NCI-H748 treated with DMSO at 0.1 percent for 48 hours (cell line): ENCODE results near the gene TMEM150B.
A peak's percentile ranks its signal among the peaks of the same experiment; 100 is the strongest.

Experiments used
- DNase-seq: peaks from one replicate; lab custom pipeline; 2025; lab: John Stamatoyannopoulos, UW

The TMEM150B gene, protein sequence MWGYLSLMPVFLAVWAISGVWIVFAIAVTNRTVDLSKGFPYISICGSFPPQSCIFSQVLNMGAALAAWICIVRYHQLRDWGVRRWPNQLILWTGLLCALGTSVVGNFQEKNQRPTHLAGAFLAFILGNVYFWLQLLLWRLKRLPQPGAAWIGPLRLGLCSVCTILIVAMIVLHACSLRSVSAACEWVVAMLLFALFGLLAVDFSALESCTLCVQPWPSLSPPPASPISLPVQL

DNA sequence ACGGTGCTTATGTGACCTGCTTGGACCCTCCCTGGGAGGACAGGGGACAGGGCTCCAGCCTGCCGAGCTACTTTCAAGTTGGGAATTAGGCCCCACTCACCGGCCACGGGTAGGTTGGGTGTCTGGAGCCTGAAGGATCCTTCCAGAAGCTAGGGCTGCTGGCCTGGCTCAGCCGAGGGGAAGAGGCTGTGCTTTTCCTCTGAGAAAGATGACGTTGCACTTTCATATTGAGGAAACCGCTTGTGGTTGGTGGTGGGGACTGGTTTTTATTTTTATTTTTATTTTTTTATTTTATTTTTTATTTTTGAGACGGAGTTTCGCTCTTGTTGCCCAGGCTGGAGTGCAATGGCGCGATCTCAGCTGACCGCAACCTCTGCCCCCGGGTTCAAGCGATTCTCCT lies at the start of gene TMEM150B:
TSS of gene TMEM150B (minus strand) at position 170 of the 400 bp plus-strand sequence. CDS start 4,305 bp downstream, outside the sequence.
- DNase-seq = no peak

DNA sequence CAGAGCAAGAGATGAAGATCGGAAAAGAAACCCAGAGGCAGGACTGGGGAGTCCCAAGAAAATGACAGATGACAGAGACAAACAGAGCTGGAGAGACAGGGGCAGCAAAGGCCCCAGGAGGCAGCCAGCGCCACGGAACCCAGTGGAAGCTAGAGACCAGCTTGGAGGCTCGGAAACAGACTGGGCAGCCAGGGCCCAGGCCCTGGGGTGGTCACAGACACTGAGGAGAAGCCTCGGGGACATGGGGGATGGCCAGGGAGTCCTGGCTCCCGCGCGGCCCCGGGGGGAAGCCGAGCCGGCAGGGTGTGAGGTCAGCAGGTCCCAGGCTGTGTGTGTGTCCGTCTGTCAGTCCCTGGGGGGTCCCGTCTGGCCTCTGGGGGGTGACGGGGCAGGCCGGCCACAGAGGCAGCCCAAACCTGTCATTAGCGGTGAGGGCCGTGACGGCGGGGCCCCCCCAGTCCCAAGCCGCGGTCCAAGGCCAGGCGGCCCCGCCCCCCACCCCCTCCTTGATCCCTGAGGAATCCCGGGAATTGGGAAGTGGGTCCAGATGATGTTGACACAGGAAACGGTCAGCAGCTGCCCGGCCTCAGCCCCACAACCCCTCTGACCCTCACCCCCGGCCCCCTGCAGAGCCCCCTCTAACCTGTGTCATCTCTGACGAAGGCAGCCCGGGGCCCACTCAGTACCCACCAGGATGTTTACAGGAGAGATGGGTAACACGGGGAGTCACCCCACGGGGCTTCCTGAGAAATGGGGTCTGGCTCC lies 49.0 kb upstream of the TMEM150B start:
- DNase-seq = no peak

DNA sequence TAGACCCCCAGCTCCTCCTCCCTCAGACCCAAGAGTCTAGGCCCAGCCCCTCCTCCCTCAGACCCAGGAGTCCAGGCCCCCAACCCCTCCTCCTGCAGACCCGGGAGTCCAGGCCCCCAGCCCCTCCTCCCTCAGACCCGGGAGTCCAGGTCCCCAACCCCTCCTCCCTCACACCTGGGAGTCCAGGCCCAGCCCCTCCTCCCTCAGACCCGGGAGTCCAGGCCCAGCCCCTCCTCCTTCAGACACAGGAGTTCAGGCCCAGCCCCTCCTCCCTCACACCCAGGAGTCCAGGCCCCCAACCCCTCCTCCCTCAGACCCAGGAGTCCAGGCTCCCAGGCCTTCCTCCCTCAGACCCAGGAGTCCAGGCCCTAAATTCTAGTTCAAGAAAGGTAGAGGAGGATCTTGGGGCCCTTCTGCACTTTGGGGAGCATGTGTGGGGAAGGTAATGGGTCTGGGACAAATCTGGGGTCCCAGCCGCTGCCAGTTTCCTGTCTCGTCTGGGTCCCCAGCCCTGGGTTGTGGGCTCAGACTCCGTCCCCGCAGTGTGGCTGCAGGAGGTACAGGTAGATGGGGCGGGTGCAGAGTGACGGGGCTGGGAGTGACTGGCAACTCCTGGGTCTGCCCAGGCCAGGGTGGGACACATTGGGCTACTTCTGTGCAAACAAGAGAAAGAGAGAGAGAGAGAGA lies 48.3 kb upstream of the TMEM150B start:
- no peak for DNase-seq

DNA sequence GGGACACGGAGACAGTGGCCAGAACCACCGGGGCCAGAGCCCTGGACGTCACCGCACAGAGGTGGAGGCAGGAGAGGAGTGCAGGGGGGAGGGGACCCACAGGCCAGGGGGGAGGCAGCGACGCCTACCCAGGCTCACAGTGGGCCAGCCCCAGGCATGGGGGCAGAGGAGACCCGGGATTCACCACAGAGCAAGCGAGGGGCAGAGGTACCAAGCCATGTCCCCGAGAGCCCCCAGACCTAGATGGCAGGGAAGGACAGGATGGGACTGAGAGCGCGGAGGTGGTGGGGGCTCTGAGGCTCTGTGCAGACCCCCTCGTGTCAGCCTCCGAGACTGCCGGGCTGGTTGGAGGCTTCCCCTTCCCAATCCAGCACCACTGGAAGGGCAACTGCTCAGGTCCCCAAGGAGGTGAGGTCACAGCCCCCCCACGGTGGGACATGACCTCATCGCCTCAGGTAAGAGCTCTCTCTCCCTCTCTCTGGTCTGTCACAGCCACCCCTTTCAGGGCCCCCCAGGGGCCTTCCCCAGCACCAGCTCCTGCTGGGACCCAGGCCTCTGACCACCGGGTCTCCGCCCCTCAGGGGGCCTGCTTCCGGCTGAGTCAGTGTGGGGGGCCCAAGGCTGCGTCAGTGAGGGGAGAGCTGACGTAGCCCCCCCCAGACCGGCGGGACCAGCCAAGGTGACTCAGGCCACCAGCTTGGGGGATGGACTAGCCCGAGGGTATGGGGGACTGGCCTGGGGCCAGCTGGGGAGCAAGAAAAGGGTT lies 47.4 kb upstream of the TMEM150B start:
- no peak for DNase-seq

DNA sequence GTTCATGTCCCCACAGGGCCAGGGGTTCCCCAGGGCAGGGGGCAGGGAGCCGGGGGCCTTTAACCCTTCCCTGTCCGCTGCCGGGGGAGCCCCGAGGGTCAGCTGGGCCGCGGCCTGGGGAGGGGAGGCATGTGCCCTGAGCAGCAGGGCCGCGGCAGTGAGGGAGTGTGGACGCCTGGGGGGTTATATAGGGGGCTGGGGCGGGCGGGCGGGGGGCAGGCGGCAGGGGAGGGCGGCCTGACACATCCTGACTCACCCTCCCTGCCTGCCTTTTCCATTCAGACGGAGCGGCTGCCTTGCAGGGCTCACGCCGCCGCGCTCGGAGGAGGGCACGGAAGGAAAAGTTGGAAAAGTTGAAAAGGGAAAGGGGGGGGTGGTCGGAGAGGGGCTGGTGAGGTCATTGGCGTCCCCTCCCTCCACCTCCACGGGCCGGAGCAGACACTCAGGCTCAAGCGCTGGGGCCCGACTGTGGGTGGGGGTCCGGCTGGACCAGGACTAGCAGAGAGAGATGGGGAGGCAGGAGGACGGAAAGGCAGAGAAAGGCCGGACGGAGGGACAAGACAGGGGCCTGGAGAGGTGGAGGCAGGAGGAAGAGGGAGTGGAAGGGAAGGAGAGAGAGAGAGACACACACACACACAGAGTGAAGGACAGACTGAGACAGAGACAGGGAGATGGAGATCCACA lies 45.3 kb upstream of the TMEM150B start, which contains the start of gene IL11:
TSS of gene IL11 (minus strand) at position 159 of the 684 bp plus-strand sequence. CDS start at position 6, 153 bp downstream.
- no peak for DNase-seq

DNA sequence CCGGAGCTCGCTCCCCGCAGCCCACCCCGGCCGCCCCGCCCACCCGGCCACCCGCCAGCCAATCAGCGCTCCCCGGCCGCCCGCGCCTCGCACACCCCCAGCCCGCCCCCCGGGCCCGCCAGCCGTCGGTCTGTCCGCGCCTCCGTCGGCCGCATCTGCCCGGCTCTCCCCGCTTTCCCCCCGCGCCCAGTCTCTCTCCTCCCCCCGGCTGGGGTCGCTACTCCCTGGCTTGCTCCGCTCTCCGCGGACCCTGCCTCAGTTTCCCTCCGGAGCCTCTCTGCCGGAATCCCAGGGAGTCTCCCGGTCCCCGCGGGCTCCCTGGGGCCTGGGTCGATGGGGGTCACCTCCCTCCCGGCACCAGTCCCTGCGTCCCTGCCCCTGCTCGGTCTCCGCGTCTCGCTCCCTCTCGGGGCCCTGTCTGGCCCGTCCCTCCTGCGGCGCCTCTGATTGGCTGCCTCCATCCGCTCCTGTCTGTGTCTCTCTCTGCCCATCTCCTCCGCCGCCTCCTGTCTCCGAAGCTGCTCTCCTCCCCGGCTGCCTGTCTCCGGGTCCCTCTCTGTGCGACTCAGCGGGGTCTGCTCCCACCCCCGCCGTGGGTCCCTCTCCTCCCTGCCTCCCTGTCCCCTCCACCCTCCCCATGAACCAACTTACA lies 44.6 kb upstream of the TMEM150B start:
- DNase-seq = peak; percentile 78

DNA sequence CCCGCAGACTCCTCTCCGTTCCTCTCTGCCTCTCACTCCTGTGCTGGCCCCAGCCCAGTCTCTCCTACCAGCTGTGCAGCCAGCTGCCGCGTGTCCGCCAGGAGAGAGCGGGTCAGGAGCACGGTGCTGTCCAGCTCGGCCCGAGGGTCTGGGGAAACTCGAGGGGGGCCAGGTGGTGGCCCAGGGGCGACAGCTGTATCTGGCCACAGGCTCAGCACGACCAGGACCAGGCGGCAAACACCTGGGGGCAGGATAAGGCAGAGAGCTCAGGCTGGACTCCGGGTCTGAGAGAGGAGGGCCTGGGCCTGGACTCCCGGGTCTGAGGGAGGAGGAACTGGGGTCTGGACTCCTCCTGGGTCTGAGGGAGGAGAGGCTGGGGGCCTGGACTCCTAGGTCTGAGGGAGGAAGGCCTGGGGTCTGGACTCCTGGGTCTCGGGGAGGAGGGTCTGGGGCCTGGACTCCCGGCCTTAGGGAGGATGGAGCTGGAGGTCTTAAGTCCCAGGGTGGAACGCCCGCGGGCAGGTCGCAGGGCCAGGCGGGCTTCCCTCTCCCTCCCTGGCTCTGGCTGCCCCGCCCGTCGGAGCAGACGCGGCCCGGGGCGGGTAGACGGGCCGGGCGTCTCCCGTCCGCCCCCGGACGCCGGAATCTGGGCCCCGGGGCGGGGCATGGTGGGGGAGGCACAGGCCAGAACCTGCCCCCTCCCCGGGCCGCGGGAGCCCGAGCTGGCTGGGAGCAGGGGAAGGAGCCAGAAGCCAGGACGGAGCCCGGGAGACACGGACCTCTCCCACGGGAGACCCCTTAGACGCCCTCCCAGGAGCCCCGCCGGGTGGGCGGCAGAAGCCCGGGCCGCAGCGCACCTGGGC lies 43.8 kb upstream of the TMEM150B start:
- no peak for DNase-seq

DNA sequence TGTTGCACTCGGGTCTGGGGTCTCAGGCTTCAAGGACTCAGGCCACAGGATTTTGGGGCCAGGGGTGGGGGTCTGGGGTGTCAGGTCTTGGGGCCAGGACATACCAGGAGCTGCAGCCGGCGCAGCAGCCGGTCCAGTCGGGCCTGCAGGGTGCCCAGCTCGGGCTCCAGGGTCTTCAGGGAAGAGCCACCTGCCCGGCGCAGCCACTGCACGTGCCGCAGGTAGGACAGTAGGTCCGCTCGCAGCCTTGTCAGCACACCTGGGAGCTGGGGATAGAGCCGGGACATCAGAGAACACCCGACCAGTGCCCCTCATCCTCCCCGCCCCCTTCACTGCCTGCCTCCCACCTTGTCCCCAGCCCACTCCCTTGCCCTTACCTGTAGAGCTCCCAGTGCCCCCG lies 43.0 kb upstream of the TMEM150B start:
- no peak for DNase-seq

DNA sequence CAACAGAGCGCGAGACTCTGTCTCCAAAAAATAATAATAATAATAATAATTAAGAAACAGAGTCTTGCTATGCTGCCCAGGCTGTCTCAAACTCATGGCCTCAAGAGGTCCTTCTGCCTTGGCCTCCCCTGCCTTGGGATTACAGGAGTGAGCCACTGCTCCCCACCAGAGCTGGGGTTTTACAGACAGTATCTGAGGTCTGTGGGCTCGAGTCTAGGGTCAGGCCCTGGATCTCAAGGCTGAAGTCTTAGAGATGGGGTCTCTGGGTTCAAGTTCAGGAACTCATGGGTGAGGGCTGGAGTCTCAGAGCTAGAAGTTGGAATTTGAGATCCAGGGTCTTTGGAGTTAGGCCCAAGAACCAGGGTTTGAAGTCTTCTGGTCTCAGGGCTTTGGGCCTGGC lies 41.6 kb upstream of the TMEM150B start:
- no peak for DNase-seq

DNA sequence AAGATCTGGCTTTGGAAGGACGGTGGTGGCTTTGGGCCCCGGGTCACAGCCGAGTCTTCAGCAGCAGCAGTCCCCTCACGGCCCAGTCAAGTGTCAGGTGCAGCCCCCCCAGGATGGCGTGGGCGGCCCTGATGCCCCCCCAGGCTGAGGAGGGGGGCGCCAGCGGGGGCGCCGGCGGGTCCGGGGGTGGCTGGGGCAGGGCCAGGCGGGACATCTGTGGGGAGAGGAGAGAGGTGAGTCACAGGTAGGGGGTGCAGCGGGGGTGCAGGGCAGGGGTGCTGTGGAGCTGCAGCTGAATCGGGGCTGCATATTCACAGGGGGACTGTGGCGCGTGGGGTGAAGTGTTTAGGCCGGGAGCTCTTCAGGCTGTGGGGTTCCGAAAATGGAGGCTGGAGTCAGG lies 40.8 kb upstream of the TMEM150B start:
- no peak for DNase-seq

DNA sequence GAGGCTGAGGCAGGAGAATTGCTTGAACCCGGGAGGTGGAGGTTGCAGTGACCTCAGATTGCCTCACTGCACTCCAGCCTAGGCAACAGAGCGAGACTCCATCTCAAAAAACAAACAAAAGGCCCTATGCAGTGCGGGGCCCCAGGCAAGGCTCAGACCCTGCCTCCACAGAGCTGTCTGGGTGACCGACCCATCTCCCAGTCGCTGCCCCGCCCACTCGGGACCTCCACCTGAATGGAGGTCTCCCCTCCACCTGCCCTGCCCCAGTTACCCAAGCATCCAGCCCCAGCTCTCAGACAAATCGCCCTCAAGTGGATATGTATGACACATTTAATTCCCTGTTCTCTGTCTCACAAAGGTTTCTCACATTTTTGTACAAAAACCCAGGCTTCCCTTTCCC lies 40.1 kb upstream of the TMEM150B start:
- no peak for DNase-seq

DNA sequence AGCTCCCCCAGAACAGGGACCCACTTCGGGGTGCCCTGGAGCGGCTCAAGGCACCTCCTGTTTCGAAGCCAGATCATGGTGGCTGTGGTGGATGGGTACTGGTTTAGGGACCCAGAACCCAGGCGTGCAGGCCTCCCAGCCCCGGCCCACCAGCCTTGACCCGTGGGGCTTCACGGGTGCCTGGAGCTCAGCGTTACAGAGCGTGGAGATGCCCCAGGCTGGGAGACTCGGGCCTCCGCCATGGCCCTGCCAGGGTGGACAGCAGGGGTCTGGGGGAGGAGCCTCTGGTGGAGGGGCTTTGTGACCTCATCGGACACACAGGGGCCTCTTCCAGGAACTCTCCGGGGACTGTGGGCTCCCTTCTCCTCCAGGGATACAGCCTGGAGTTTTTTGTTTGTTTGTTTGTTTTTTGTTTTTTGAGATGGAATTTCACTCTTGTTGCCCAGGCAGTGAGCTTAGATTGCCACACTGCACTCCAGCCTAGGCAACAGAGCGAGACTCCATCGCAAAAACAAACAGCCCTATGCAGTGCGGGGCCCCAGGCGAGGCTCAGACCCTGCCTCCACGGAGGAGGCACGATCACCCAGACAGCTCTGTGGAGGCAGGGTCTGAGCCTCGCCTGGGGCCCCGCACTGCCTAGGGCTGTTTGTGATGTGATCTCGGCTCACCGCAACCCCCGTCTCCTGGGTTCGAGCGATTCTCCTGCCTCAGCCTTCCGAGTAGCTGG lies 38.0 kb upstream of the TMEM150B start, which contains the start of gene GARIN5B:
TSS of gene GARIN5B (minus strand) at position 271 of the 727 bp plus-strand sequence. CDS start at position 77, 194 bp downstream.
- DNase-seq = no peak

DNA sequence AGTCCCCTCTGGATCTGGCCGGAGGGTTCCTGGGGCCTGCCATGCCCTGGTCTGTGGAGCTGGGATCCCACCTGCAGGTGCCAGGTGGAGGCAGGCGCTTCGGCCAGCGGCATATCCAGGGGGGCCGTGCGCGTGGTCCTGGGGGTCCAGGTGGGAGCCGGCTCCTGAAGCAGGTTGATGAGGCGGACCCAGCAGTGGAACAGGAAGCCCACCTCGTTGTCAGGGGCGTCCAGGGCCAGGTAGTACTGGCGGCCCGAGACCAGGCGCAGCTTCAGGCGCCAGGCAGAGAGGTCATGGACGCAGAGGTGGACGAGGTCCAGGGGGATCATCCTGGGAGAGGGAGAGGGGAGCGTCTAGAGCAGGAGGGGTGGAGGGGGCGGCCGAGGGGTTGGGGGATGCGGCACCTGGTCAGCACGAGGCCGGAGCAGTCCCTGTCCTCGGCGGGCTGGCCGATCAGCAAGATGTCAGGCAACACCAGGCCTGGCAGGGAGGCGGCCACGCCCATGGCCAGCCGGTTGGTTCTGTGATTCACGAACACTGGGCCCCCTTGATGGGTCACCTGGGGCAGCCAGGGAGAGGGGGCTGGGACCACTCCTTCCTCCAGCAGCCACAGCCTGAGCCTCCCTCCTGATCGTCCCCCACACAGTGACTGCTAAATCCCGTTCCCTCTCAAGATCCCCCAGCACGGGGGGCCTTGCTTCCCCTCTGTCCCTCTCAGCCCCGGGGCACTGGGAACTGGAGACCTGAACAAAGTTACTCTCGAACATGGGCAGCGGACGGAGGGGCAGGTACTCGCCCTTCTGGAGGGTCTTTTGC lies 37.2 kb upstream of the TMEM150B start:
- no peak for DNase-seq

DNA sequence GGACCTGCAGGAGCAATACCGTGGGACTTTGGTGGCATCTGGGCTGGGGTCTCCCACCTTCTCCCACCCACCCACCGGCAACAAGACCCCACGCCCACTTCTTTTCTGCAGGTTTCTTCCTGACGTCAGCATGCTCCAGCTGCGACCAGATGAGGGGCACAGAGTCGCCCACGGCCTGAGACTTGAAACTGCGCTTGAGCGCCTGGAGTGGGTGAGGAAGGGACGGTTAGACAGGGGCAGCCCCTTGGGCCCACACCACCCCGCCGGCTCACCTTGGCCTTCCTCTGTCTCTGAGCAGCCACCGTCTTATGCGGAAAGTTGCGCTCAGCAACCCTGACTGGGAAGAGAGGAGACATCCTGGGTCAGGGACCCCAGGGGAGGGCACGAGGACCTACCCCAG lies 35.8 kb upstream of the TMEM150B start:
- DNase-seq = no peak

DNA sequence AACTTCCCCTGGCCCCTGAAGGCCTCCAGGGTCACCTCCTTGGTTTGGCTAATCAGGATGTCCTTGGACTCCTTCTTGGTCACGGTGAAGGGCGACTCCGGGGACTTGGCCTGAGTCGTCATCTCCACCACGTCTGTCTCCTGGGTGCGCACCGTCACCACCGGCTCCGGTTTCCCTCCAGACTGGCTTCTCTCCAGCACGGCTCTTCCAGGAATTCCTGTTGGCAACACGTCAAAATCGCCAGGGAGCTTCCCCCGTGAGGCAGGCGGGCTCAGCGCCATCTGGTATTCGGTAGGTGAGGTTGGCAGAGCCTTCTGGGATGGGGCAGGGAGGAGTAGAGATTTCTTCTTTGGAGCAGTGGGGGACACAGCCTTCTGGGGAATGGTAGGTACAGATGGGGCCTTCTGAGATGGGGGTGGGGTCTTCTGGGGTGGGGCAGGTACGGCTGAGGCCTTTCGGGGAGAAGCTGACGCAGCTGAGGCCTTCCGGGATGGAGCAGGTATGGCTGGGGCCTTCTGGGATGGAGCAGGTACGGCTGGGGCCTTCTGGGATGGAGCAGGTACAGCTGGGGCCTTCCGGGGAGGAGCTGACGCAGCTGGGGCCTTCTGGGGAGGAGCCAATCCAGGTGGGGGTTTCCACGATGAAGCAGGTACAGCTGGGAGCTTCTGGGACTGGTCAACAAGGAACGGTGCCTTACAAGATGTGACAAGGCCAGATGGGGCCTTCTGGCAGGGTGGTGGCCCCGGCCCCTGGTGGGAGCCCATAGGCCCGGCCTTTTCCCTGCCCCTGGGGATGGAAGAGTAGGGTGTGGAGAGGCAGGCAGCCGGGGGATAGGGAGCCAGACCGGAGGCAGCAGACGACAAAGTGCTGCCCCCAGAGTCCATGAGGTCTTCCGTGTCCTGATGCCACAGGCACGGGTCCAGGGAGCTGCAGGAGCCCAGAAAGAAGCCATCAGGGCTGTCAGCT lies 34.1 kb upstream of the TMEM150B start:
- no peak for DNase-seq

DNA sequence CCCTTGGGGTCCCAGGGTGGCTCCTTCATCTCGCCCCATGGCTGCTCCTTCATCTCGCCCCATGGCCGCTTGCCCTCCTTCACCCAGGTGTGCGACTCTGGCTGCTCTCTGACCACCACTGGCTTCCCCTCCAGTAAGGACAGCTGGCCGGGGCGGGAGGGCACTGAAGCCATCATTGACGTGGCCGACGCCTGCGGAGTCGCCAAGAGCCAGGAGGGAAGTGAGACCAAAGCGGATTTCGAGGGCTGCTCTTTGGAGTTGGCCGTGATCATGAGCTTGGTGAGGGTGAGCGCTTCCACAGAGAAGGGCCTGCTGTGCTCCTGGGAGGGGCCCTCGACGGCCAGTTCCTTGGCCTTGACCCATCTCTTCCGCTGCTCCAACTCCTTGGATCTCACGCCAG lies 33.4 kb upstream of the TMEM150B start:
- no peak for DNase-seq

DNA sequence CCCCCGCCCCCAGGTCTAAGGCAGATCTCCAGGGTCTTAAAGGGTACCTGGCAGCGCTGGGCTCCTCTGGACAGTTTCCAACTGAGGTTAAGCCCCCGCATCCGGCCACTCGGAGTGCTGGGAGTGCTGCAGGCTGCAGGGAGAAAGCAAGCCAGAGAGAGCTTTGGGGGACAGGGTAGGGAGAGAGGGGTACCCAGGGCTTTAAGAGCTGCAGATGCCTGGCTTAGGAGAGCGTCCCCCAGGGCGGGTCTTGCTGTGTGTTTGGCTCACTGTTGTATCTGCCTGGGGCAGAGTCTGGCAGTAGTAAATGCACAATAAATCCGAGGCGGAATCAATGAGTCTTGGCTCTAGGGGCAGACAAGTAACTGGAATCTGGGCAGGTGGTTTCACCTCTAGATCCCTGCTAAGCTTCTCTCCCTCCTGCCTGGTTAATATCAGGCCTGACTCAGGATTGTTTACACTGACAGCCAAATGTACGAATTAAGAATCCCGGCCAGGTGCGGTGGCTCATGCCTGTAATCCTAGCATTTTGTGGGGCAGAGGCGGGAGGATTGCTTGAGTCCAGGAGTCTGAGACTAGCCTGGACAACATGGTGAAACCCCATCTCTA lies 30.2 kb upstream of the TMEM150B start:
- no peak for DNase-seq
